ENCODE data around the gene C1QL3.
A peak's percentile ranks its signal among the peaks of the same experiment; 100 is the strongest.

C1QL3 gene

DNA sequence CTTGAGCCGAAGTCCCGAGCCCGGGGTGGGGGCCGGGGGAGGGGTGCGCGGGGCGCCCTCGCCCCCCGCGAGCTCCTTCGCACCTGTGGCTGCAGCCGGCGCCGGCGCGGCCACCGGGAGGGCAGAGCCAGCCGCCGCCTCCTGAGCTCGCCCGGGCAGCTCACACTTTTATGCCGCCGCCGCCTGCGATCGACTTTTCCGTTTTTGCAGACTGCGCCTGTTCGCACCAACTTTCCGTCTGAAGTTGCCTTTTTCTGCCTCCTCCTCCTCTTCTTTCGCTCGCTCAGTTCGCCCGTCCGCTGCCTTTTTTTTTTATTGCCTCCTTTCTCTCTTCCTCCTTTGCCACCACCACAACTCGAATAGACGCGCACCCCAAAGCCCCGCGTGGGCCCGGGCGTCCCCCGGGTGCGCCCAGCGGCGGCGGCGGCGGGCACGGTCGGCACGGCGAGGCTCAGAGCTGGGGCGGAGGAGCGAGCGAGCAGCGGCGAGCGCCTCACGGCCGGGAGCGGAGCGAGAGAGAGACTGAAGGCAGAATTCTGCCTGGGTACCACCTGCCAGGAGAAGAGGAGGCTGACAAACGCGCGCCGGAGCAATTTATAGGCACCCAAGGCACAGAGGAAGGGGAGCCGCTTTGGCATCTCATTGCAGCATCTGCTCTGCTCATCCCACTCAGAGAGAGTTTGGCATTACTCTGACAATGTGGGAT lies at the start of gene C1QL3:
C1QL3 (minus strand) TSS at position 569 of the 706 bp plus-strand sequence. CDS start 814 bp downstream, outside the sequence.
- Histone ChIP-seq H3K27me3 (ENCODE audit: insufficient read depth, low read length) (peaks cover 90% of the 10 kb centered on the region), H3K9me3 (ENCODE audit: insufficient read depth, low read depth, low read length) (no peaks in the 10 kb centered on the region), H3K9ac (ENCODE audit: low read depth, low read length) (no peak within 1 kb of the TSS), H3K4me3 (ENCODE audit: low read length) (peak within 1 kb of the TSS; percentile 72; the same call in 1 of the 2 replicates), H3K4me1 (ENCODE audit: insufficient read depth, low read length) (peaks cover 9% of the 10 kb centered on the region; the same call in 1 of the 2 replicates), H3K36me3 (ENCODE audit: insufficient read depth, low read depth, low read length) (no peaks in the 10 kb centered on the region), H3K27ac (ENCODE audit: low read length) (no peak within 1 kb of the TSS)

DNA sequence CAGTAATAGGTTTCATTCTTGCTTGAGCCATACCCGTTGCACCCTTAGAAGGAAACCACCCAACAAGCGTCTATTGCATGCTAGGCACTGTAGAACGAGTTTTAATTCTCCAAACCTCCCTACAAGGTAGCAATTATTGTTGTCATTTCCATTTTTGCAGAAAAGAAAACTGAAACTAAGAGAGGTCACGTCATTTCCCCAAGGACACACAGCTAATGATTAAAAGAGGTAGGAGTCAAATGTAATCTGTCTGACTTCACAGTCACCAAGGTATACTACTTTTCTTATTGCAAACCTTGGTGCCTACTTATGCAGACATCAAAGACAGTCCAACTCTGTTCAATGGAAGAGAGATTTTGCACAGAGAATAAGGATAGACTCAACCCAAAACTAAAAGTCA lies 49.1 kb upstream of the C1QL3 start:
- Histone ChIP-seq H3K4me3 (ENCODE audit: low read length) (no peak overlapping the region), H3K27me3 (ENCODE audit: insufficient read depth, low read length) (no peaks in the 10 kb centered on the region), H3K9me3 (ENCODE audit: insufficient read depth, low read depth, low read length) (no peaks in the 10 kb centered on the region), H3K27ac (ENCODE audit: low read length) (no peak overlapping the region), H3K36me3 (ENCODE audit: insufficient read depth, low read depth, low read length) (no peaks in the 10 kb centered on the region), H3K4me1 (ENCODE audit: insufficient read depth, low read length) (no peaks in the 10 kb centered on the region; the same call in 1 of the 2 replicates), H3K9ac (ENCODE audit: low read depth, low read length) (no peak overlapping the region)

DNA sequence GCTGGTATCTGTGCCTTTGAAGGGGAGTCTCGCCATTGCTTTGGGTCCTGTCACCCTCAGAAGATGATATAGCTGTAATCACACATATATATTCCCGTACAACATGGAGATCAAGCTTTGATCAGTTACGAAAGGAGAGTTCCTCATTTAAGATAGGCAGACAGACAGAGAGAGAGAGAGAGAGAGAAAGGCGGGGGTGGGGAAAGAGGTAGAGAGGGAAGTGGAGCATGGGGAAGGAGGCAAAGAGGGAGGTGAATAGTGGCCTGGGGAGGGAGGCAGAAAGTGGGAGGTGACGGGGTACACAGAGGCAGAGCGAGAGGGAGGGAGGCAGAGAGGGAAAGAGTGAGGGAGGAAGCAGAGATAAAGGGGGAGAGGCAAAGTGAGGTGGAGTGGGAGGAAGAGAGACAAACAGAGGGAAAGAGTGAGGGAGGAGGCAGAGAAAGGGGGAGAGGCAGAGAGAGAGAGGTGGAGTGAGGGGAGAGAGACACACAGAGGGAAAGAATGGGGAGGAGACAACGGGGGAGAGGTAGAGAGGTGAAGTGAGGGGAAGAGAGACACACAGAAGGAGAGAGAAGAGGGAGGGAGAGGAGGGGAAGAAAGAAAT lies 44.6 kb upstream of the C1QL3 start:
- H3K9ac ChIP-seq (ENCODE audit: low read depth, low read length), result no peak overlapping the region
- H3K27me3 ChIP-seq (ENCODE audit: insufficient read depth, low read length), result no peaks in the 10 kb centered on the region
- H3K4me3 ChIP-seq (ENCODE audit: low read length), result no peak overlapping the region

GRCh38 chr10:16565604-16566003 lies 43.9 kb upstream of the C1QL3 start:
- no peak overlapping the region for H3K9ac ChIP-seq (ENCODE audit: low read depth, low read length)
- H3K27ac ChIP-seq (ENCODE audit: low read length), result no peak overlapping the region
- H3K36me3 ChIP-seq (ENCODE audit: insufficient read depth, low read depth, low read length), result no peaks in the 10 kb centered on the region
- H3K9me3 ChIP-seq (ENCODE audit: insufficient read depth, low read depth, low read length), result no peaks in the 10 kb centered on the region
- H3K27me3 ChIP-seq (ENCODE audit: insufficient read depth, low read length), result no peaks in the 10 kb centered on the region
- H3K4me1 ChIP-seq (ENCODE audit: insufficient read depth, low read length), result no peaks in the 10 kb centered on the region; the same call in 1 of the 2 replicates
- no peak overlapping the region for H3K4me3 ChIP-seq (ENCODE audit: low read length)

More for the DNA sequence above, 44.6 kb upstream of the C1QL3 start:
- H3K9me3 ChIP-seq (ENCODE audit: insufficient read depth, low read depth, low read length), result no peaks in the 10 kb centered on the region
- H3K27ac ChIP-seq (ENCODE audit: low read length), result no peak overlapping the region
- H3K4me1 ChIP-seq (ENCODE audit: insufficient read depth, low read length), result no peaks in the 10 kb centered on the region; the same call in 1 of the 2 replicates
- no peaks in the 10 kb centered on the region for H3K36me3 ChIP-seq (ENCODE audit: insufficient read depth, low read depth, low read length)

- Histone ChIP-seq H3K9me3 (ENCODE audit: insufficient read depth, low read depth, low read length) (no peaks in the 10 kb centered on the region), H3K9ac (ENCODE audit: low read depth, low read length) (no peak overlapping the region), H3K27me3 (ENCODE audit: insufficient read depth, low read length) (no peaks in the 10 kb centered on the region), H3K27ac (ENCODE audit: low read length) (no peak overlapping the region), H3K36me3 (ENCODE audit: insufficient read depth, low read depth, low read length) (no peaks in the 10 kb centered on the region), H3K4me3 (ENCODE audit: low read length) (no peak overlapping the region), H3K4me1 (ENCODE audit: insufficient read depth, low read length) (no peaks in the 10 kb centered on the region; the same call in 1 of the 2 replicates)
Observed at GRCh38 chr10:16562891-16563290, 41.2 kb upstream of the C1QL3 start.

DNA sequence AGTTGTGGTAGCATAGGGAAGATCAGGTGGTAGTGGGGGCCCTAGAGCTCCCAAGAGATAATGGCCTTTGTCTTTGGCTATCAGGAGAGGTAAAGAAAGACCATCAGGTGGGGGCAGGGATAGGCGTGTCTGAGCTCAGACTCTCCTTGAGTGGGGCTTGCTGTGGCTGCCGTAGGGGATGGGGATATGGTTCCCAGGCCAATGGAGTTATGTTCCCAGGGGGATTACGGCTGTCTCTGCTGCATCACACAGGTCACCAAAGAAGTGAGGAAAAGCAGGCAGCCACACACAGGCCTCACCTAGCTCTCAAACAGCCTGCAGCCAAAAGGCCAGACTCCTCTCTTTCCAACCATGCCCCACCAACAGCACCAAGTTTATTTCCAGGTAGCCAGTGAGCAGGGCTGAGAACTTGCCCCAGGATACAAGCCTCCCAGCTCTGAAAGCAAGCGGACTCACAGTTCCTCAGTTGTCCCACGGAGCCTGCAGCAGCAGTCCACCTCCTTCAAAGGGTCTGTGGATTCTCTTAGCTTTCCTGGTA lies 37.6 kb upstream of the C1QL3 start:
- H3K4me3 ChIP-seq (ENCODE audit: low read length), result no peak overlapping the region
- no peak overlapping the region for H3K27ac ChIP-seq (ENCODE audit: low read length)
- no peaks in the 10 kb centered on the region for H3K27me3 ChIP-seq (ENCODE audit: insufficient read depth, low read length)
- no peaks in the 10 kb centered on the region for H3K36me3 ChIP-seq (ENCODE audit: insufficient read depth, low read depth, low read length)
- H3K4me1 ChIP-seq (ENCODE audit: insufficient read depth, low read length), result no peaks in the 10 kb centered on the region
- no peak overlapping the region for H3K9ac ChIP-seq (ENCODE audit: low read depth, low read length)
- no peaks in the 10 kb centered on the region for H3K9me3 ChIP-seq (ENCODE audit: insufficient read depth, low read depth, low read length)

DNA sequence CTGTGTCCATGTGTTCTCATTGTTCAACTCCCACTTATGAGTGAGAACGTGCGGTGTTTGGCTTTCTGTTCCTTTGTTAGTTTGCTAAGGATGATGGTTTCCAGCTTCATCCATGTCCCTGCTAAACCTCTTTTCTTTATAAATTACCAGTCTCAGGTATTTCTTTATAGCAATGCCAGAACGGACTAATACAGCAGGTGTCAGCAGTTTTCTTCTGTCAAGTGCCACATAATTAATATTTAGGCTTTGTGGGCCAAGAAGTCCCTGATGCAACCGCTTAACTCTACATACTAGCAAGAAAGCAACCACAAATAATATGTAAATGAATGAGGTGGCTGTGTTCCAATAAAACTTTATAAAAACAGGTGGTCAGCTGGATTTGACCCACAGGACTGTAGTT lies 26.3 kb upstream of the C1QL3 start:
- H3K36me3 ChIP-seq (ENCODE audit: insufficient read depth, low read depth, low read length), result no peaks in the 10 kb centered on the region
- no peaks in the 10 kb centered on the region for H3K27me3 ChIP-seq (ENCODE audit: insufficient read depth, low read length)
- no peaks in the 10 kb centered on the region for H3K4me1 ChIP-seq (ENCODE audit: insufficient read depth, low read length)
- no peaks in the 10 kb centered on the region for H3K9me3 ChIP-seq (ENCODE audit: insufficient read depth, low read depth, low read length)
- no peak overlapping the region for H3K27ac ChIP-seq (ENCODE audit: low read length)
- H3K9ac ChIP-seq (ENCODE audit: low read depth, low read length), result no peak overlapping the region
- H3K4me3 ChIP-seq (ENCODE audit: low read length), result no peak overlapping the region

GRCh38 chr10:16545116-16545736 lies 23.5 kb upstream of the C1QL3 start:
- Histone ChIP-seq H3K27ac (ENCODE audit: low read length) (no peak overlapping the region), H3K4me3 (ENCODE audit: low read length) (no peak overlapping the region), H3K9me3 (ENCODE audit: insufficient read depth, low read depth, low read length) (no peaks in the 10 kb centered on the region), H3K4me1 (ENCODE audit: insufficient read depth, low read length) (no peaks in the 10 kb centered on the region), H3K36me3 (ENCODE audit: insufficient read depth, low read depth, low read length) (no peaks in the 10 kb centered on the region), H3K27me3 (ENCODE audit: insufficient read depth, low read length) (no peaks in the 10 kb centered on the region), H3K9ac (ENCODE audit: low read depth, low read length) (no peak overlapping the region)

DNA sequence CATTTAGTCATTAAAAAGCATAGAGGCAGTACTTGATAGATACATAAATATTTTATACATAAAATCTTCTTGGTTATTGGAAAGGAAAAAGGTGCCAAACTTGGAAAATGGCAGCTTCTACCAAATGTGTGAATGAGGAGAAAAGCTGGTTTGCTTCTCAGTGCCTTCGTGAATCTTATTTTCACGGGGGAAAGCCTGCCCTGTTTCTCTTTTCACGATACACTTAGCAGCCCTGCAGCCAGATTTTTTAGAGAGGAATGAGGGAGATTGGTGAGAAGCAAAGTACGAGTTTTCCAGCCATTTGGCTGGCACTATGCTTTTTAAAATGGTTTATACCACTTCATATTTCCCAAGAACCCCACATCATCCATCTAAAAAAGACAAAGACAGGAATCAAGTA lies 22.9 kb upstream of the C1QL3 start:
- Histone ChIP-seq H3K36me3 (ENCODE audit: insufficient read depth, low read depth, low read length) (no peaks in the 10 kb centered on the region), H3K27me3 (ENCODE audit: insufficient read depth, low read length) (no peaks in the 10 kb centered on the region), H3K4me3 (ENCODE audit: low read length) (no peak overlapping the region)

DNA sequence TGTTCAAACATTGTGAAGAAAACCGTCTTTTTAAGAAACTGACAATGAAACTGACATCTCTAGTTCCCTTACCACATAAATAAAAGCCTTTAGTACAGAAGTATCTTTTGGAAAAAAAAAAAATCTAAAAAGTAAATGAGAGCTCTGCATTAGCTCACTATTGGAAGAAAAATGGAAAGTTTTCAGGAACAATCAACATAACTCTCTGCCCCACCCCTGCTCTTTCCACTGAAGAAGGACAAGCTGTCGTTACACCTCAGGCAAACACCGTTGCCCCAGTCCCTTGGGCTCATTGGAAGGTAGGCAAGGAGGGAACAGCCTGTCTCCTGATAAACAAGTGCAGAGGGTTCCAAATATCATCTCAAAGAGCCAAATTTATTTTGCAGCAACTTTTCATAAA lies 22.4 kb upstream of the C1QL3 start:
- H3K9ac ChIP-seq (ENCODE audit: low read depth, low read length), result no peak overlapping the region
- no peaks in the 10 kb centered on the region for H3K4me1 ChIP-seq (ENCODE audit: insufficient read depth, low read length)
- H3K36me3 ChIP-seq (ENCODE audit: insufficient read depth, low read depth, low read length), result no peaks in the 10 kb centered on the region
- H3K27me3 ChIP-seq (ENCODE audit: insufficient read depth, low read length), result no peaks in the 10 kb centered on the region
- H3K4me3 ChIP-seq (ENCODE audit: low read length), result no peak overlapping the region
- no peaks in the 10 kb centered on the region for H3K9me3 ChIP-seq (ENCODE audit: insufficient read depth, low read depth, low read length)
- no peak overlapping the region for H3K27ac ChIP-seq (ENCODE audit: low read length)

More for the DNA sequence above, 22.9 kb upstream of the C1QL3 start:
- Histone ChIP-seq H3K9me3 (ENCODE audit: insufficient read depth, low read depth, low read length) (no peaks in the 10 kb centered on the region), H3K4me1 (ENCODE audit: insufficient read depth, low read length) (no peaks in the 10 kb centered on the region), H3K27ac (ENCODE audit: low read length) (no peak overlapping the region), H3K9ac (ENCODE audit: low read depth, low read length) (no peak overlapping the region)

GRCh38 chr10:16536155-16536554 lies 14.5 kb upstream of the C1QL3 start:
- no peaks in the 10 kb centered on the region for H3K9me3 ChIP-seq (ENCODE audit: insufficient read depth, low read depth, low read length)
- no peak overlapping the region for H3K4me3 ChIP-seq (ENCODE audit: low read length)
- no peaks in the 10 kb centered on the region for H3K36me3 ChIP-seq (ENCODE audit: insufficient read depth, low read depth, low read length)
- no peaks in the 10 kb centered on the region for H3K4me1 ChIP-seq (ENCODE audit: insufficient read depth, low read length)
- H3K27ac ChIP-seq (ENCODE audit: low read length), result no peak overlapping the region
- H3K9ac ChIP-seq (ENCODE audit: low read depth, low read length), result no peak overlapping the region
- H3K27me3 ChIP-seq (ENCODE audit: insufficient read depth, low read length), result no peaks in the 10 kb centered on the region

All from iPS-20b (cell line).